HepG2 (cell line): Measurements from ENCODE around the gene C10orf67. TPM values are rescaled to one million over a fixed set of nuclear protein-coding genes. Genes with fewer than 3 reads are reported as not detected.

Experiments
- ATM ChIP-seq: fragments of 450-650 bp; IDR thresholded peaks from 2 replicates; pipeline ENCODE4 v1.7.1; 2017; ENCODE audit warnings: mild to moderate bottlenecking, borderline replicate concordance
- CC2D1A ChIP-seq: sonication (generic); formaldehyde crosslinking; IDR thresholded peaks from 2 replicates; pipeline ENCODE4 v1.8.1; 2023; ENCODE audit warnings: mild to moderate bottlenecking, missing genetic modification reagents
- CEBPB ChIP-seq: IDR thresholded peaks from 2 replicates; pipeline ENCODE4 v1.6.1; 2011; ENCODE audit warnings: low read depth, low read length, improper control_type of control experiment, borderline replicate concordance
- CEBPZ ChIP-seq: IDR thresholded peaks from 2 replicates; pipeline ENCODE4 v1.6.1; 2012; ENCODE audit warnings: low read length, improper control_type of control experiment
- EP300 ChIP-seq, 3 experiments: sonication (generic) in 1 of 3; formaldehyde crosslinking in 1 of 3; IDR thresholded peaks; 2 replicates each; pipeline versions ENCODE4 v1.5.1 to v1.6.1; 2011 to 2020; ENCODE audit warnings: low read depth in 2 of 3, low read length in 2 of 3, borderline replicate concordance in 1 of 3, improper control_type of control experiment in 1 of 3, mild to moderate bottlenecking in 1 of 3, missing genetic modification reagents in 1 of 3, moderate library complexity in 1 of 3
- FOXP1 ChIP-seq, 2 experiments: fragments of 450-650 bp in 1 of 2; IDR thresholded peaks; 2 replicates each; pipeline ENCODE4 v1.6.1; 2017 to 2018; ENCODE audit warnings: antibody characterized with exemption in 1 of 2
- GMEB1 ChIP-seq: sonication (generic); formaldehyde crosslinking; IDR thresholded peaks from 2 replicates; pipeline ENCODE4 v1.5.1; 2020; ENCODE audit warnings: missing genetic modification reagents, mild to moderate bottlenecking, borderline replicate concordance
- IRX3 ChIP-seq: sonication (generic); formaldehyde crosslinking; IDR thresholded peaks from 2 replicates; pipeline ENCODE4 v1.8.1; 2023; ENCODE audit warnings: mild to moderate bottlenecking, low read depth, missing genetic modification reagents, borderline replicate concordance
- KAT8 ChIP-seq: IDR thresholded peaks from 2 replicates; pipeline ENCODE4 v1.6.1; 2016; ENCODE audit warnings: missing genetic modification reagents, missing compliant biosample characterization
- KLF16 ChIP-seq, 2 experiments: sonication (generic) in 1 of 2; formaldehyde crosslinking in 1 of 2; IDR thresholded peaks; 2 replicates each; pipeline versions ENCODE4 v1.6.1 to v1.8.0; 2016 to 2023; ENCODE audit warnings: missing genetic modification reagents in 2 of 2, missing compliant biosample characterization in 1 of 2
- SRSF9 ChIP-seq: fragments of 200-400 bp; formaldehyde crosslinking; IDR thresholded peaks from 2 replicates; pipeline ENCODE4 v1.6.1; 2018; ENCODE audit warnings: borderline replicate concordance, mild to moderate bottlenecking, low read depth, low read length; ENCODE audit not compliant: insufficient read depth, poor library complexity, severe bottlenecking
- TBX3 ChIP-seq: fragments of 450-650 bp; IDR thresholded peaks from 2 replicates; pipeline ENCODE4 v1.6.1; 2017; ENCODE audit warnings: antibody characterized with exemption, mild to moderate bottlenecking, inconsistent platforms, borderline replicate concordance
- TCF12 ChIP-seq, 2 experiments: fragments of 450-650 bp in 1 of 2; sonication (generic) in 1 of 2; formaldehyde crosslinking in 1 of 2; IDR thresholded peaks; 2 replicates each; pipeline versions ENCODE4 v1.6.1 to v1.8.0; 2017 to 2022; ENCODE audit warnings: antibody characterized with exemption in 1 of 2, mild to moderate bottlenecking in 1 of 2, missing genetic modification reagents in 1 of 2, moderate library complexity in 1 of 2
- TFAP4 ChIP-seq: sonication (generic); IDR thresholded peaks from 2 replicates; pipeline ENCODE4 v1.6.1; 2016; ENCODE audit warnings: low read depth, borderline replicate concordance
- ZNF121 ChIP-seq: sonication (generic); formaldehyde crosslinking; IDR thresholded peaks from 2 replicates; pipeline ENCODE4 v1.5.0; 2020; ENCODE audit warnings: mild to moderate bottlenecking, missing genetic modification reagents
- ZNF549 ChIP-seq: sonication (generic); formaldehyde crosslinking; IDR thresholded peaks from 2 replicates; pipeline ENCODE4 v1.5.0; 2020; ENCODE audit warnings: missing genetic modification reagents
- ZNF563 ChIP-seq: sonication (generic); formaldehyde crosslinking; IDR thresholded peaks from 2 replicates; pipeline ENCODE4 v1.8.0; 2022; ENCODE audit warnings: mild to moderate bottlenecking, moderate library complexity, missing genetic modification reagents
- ZNF670 ChIP-seq: sonication (generic); formaldehyde crosslinking; IDR thresholded peaks from 2 replicates; pipeline ENCODE4 v1.8.0; 2022; ENCODE audit warnings: mild to moderate bottlenecking, missing genetic modification reagents, borderline replicate concordance
- polyA plus RNA-seq, 8 experiments: library from polyadenylated mRNA; depleted of rRNA in 3 of 8; stranded (reverse) in 7 of 8; unstranded in 1 of 8; fragments of >200 nt; fragmentation: Illumina TruSeq in 4 of 8; extraction: Trizol in 4 of 8; gene quantifications; 2 replicates each; pipeline versions ENCODE4 v1.2.1 to v1.2.3, GENCODE V29; 2011 to 2016; ENCODE audit warnings: low read depth in 4 of 8, missing spikeins in 1 of 8, mixed read lengths in 1 of 8; ENCODE audit not compliant: insufficient read depth in 1 of 8
- total RNA-seq, 5 experiments: library from RNA; depleted of rRNA; stranded (reverse); fragments of >200 nt; fragmentation: Illumina TruSeq; extraction: Trizol; gene quantifications; 2 replicates each; pipeline ENCODE4 v1.2.3, GENCODE V29; 2016; ENCODE audit warnings: low read depth in 1 of 5
- TF ChIP-seq, protein P1 (sequence below): sonication (generic); formaldehyde crosslinking; IDR thresholded peaks from 2 replicates; pipeline ENCODE4 v1.8.1; 2023; ENCODE audit warnings: missing genetic modification reagents, inconsistent platforms, borderline replicate concordance
- TF ChIP-seq, protein P2 (sequence below): IDR thresholded peaks from 2 replicates; pipeline ENCODE4 v1.6.1; 2016; ENCODE audit warnings: low read depth

C10orf67 gene
- total and polyA plus RNA-seq, 2 of the 13 experiments (the other 11 are each of a cell fraction or from before 2014, with no cell fraction given): not detected

GRCh38 chr10:23253780-23254179, 90.8 kb downstream of the C10orf67 start (continued):
- TF ChIP-seq IRX3 (CRISPR knock-in tag): no peak
- TF ChIP-seq KAT8 (CRISPR knock-in tag): 0 out of 2 replicates have a peak, but pooled peaks have one; percentile 27
- TF ChIP-seq CEBPZ: no peak
- TF ChIP-seq ZNF549 (CRISPR knock-in tag): no peak
- no peak for TF ChIP-seq CC2D1A (CRISPR knock-in tag)
- no peak for TF ChIP-seq ZNF121 (CRISPR knock-in tag)
- TF ChIP-seq, protein P1, sequence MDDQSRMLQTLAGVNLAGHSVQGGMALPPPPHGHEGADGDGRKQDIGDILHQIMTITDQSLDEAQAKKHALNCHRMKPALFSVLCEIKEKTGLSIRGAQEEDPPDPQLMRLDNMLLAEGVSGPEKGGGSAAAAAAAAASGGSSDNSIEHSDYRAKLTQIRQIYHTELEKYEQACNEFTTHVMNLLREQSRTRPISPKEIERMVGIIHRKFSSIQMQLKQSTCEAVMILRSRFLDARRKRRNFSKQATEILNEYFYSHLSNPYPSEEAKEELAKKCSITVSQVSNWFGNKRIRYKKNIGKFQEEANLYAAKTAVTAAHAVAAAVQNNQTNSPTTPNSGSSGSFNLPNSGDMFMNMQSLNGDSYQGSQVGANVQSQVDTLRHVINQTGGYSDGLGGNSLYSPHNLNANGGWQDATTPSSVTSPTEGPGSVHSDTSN (CRISPR knock-in tag): no peak
- TF ChIP-seq SRSF9: no peak
- TF ChIP-seq CEBPB: 0 out of 2 replicates have a peak, but pooled peaks have one; percentile 4
- TF ChIP-seq KLF16 (CRISPR knock-in tag; IDR thresholded peaks at IDR 0.05): no peak
- TF ChIP-seq, protein P2, sequence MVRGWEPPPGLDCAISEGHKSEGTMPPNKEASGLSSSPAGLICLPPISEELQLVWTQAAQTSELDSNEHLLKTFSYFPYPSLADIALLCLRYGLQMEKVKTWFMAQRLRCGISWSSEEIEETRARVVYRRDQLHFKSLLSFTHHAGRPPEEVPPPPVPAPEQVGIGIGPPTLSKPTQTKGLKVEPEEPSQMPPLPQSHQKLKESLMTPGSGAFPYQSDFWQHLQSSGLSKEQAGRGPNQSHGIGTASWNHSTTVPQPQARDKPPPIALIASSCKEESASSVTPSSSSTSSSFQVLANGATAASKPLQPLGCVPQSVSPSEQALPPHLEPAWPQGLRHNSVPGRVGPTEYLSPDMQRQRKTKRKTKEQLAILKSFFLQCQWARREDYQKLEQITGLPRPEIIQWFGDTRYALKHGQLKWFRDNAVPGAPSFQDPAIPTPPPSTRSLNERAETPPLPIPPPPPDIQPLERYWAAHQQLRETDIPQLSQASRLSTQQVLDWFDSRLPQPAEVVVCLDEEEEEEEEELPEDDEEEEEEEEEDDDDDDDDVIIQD: 0 out of 2 replicates have a peak, but pooled peaks have one; percentile 16
- TF ChIP-seq ZNF670 (CRISPR knock-in tag): no peak
- no peak for TF ChIP-seq TBX3
- no peak for TF ChIP-seq ZNF563 (CRISPR knock-in tag)
- TF ChIP-seq EP300 (IDR thresholded peaks at IDR 0.05; ENCODE audit: low read depth in 2 of 2, low read length in 2 of 2): peak in 1 of 2 experiments; percentile 66; a peak in 1 of 4 replicates
- TF ChIP-seq EP300 (CRISPR knock-in tag; IDR thresholded peaks at IDR 0.05; ENCODE audit: borderline replicate concordance): no peak
- no peak for TF ChIP-seq ATM
- no peak for TF ChIP-seq TCF12 (IDR thresholded peaks at IDR 0.05)
- no peak for TF ChIP-seq TCF12 (CRISPR knock-in tag; IDR thresholded peaks at IDR 0.05)
- TF ChIP-seq FOXP1 (IDR thresholded peaks at IDR 0.05): no peak
- TF ChIP-seq FOXP1 (CRISPR knock-in tag; IDR thresholded peaks at IDR 0.05): peak; percentile 48; the same call in 1 of the 2 replicates
- TF ChIP-seq TFAP4: peak; percentile 72; the same call in 1 of the 2 replicates
- no peak for TF ChIP-seq GMEB1 (CRISPR knock-in tag)
